ENCODE measurements around the gene NUMBL.

Gene NUMBL

DNA sequence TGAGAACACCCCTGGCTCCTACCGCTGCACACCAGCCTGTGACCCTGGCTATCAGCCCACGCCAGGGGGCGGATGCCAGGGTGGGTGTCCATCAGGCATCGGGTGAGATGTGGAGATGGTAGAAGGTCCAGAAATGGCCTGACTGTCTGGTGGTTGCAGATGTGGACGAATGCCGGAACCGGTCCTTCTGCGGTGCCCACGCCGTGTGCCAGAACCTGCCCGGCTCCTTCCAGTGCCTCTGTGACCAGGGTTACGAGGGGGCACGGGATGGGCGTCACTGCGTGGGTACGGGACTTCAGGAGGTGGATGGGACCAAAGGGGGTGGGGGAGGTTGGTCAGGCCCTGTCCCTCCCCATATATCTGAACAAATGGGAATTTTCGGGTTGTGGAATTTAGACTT, 73.5 kb downstream of the NUMBL start:
- TF ChIP-seq, protein P1, sequence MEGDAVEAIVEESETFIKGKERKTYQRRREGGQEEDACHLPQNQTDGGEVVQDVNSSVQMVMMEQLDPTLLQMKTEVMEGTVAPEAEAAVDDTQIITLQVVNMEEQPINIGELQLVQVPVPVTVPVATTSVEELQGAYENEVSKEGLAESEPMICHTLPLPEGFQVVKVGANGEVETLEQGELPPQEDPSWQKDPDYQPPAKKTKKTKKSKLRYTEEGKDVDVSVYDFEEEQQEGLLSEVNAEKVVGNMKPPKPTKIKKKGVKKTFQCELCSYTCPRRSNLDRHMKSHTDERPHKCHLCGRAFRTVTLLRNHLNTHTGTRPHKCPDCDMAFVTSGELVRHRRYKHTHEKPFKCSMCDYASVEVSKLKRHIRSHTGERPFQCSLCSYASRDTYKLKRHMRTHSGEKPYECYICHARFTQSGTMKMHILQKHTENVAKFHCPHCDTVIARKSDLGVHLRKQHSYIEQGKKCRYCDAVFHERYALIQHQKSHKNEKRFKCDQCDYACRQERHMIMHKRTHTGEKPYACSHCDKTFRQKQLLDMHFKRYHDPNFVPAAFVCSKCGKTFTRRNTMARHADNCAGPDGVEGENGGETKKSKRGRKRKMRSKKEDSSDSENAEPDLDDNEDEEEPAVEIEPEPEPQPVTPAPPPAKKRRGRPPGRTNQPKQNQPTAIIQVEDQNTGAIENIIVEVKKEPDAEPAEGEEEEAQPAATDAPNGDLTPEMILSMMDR (IDR thresholded peaks at IDR 0.05; ENCODE audit: low read depth, low read length, missing control alignments) = no peak
- DNase-seq (ENCODE audit: low read depth) = no peak
- no peak overlapping the region for H3K4me3 ChIP-seq (ENCODE audit: low read depth, low read length)

DNA sequence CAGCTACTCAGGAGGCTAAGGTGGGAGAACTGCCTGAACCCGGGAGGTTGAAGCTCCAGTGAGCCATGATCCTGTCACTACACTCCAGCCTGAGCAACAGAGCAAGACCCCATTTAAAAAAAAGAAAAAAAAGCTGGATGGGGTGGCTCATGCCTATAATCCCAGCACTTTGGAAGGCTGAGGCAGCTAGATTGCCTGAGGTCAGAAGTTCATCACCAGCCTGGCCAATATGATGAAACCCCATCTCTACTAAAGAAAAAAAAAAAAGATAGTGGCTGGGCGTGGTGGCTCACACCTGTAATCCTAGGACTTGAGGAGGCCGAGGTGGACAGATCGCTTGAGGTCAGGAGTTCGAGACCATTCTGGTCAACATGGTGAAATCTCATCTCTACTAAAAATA, 74.3 kb downstream of the NUMBL start:
- H3K4me3 ChIP-seq (ENCODE audit: low read depth, low read length) = no peak overlapping the region
- TF ChIP-seq, protein P1 (IDR thresholded peaks at IDR 0.05; ENCODE audit: low read depth, low read length, missing control alignments) = no peak
- no peak for DNase-seq (ENCODE audit: low read depth)

All from GM12864 (cell line).